ENCODE data around the gene SOAT2.
"Not testable (repeated sequence)": the region's sequence is repeated elsewhere in the genome, so short reads cannot be mapped to it uniquely, and the experiment has no call there.

Gene SOAT2

GRCh38 chr12:53079226-53080117 lies 23.8 kb upstream of the SOAT2 start, which contains the start of gene SPRYD3:
TSS of gene SPRYD3 (minus strand) at chr12:53079390. CDS start at chr12:53079333, 57 bp downstream.
- peak; percentile 93 to 94 for DNase-seq (ENCODE audit: extremely low read depth in 1 of 2, low read depth in 1 of 2)

- DNase-seq (ENCODE audit: extremely low read depth in 1 of 2, low read depth in 1 of 2): no peak
Observed at GRCh38 chr12:53082637-53083175, 20.6 kb upstream of the SOAT2 start.

- no peak for DNase-seq (ENCODE audit: extremely low read depth in 1 of 2, low read depth in 1 of 2)
Observed at GRCh38 chr12:53086361-53086760, 16.9 kb upstream of the SOAT2 start.

GRCh38 chr12:53090105-53090504 lies 13.2 kb upstream of the SOAT2 start:
- no peak for DNase-seq (ENCODE audit: extremely low read depth in 1 of 2, low read depth in 1 of 2)

GRCh38 chr12:53090554-53090953 lies 12.7 kb upstream of the SOAT2 start:
- no peak for DNase-seq (ENCODE audit: extremely low read depth in 1 of 2, low read depth in 1 of 2)

- DNase-seq (ENCODE audit: extremely low read depth in 1 of 2, low read depth in 1 of 2): no peak
Observed at GRCh38 chr12:53091756-53092155, 11.5 kb upstream of the SOAT2 start.

GRCh38 chr12:53093777-53094393 lies 9.4 kb upstream of the SOAT2 start:
- no peak for DNase-seq (ENCODE audit: extremely low read depth in 1 of 2, low read depth in 1 of 2)

GRCh38 chr12:53094394-53094787 lies 8.9 kb upstream of the SOAT2 start:
- DNase-seq (ENCODE audit: extremely low read depth in 1 of 2, low read depth in 1 of 2): no peak

GRCh38 chr12:53094796-53095595 lies 8.3 kb upstream of the SOAT2 start:
- not testable (repeated sequence) for DNase-seq (ENCODE audit: extremely low read depth in 1 of 2, low read depth in 1 of 2)

- DNase-seq (ENCODE audit: extremely low read depth in 1 of 2, low read depth in 1 of 2): not testable (repeated sequence)
Observed at GRCh38 chr12:53095596-53095895, 7.7 kb upstream of the SOAT2 start.

- DNase-seq (ENCODE audit: extremely low read depth in 1 of 2, low read depth in 1 of 2): no peak
Observed at GRCh38 chr12:53096089-53096741, 7.1 kb upstream of the SOAT2 start.

GRCh38 chr12:53096759-53097158 lies 6.5 kb upstream of the SOAT2 start:
- DNase-seq (ENCODE audit: extremely low read depth in 1 of 2, low read depth in 1 of 2): no peak

- DNase-seq (ENCODE audit: extremely low read depth in 1 of 2, low read depth in 1 of 2): no peak
Observed at GRCh38 chr12:53097207-53097563, 6.1 kb upstream of the SOAT2 start.

- peak; percentile 39 to 46 for DNase-seq (ENCODE audit: extremely low read depth in 1 of 2, low read depth in 1 of 2)
Observed at GRCh38 chr12:53097564-53098353, 5.5 kb upstream of the SOAT2 start, which contains the start of gene IGFBP6. TSS of gene IGFBP6 (plus strand) at chr12:53097667. CDS start at chr12:53097718, 51 bp downstream.

- DNase-seq (ENCODE audit: extremely low read depth in 1 of 2, low read depth in 1 of 2): peak; percentile 19 to 53
Observed at GRCh38 chr12:53098354-53098981, 4.8 kb upstream of the SOAT2 start.

- peak; percentile 77 to 88 for DNase-seq (ENCODE audit: extremely low read depth in 1 of 2, low read depth in 1 of 2)
Observed at GRCh38 chr12:53099071-53099882, 4.0 kb upstream of the SOAT2 start.

GRCh38 chr12:53100466-53101151 lies 2.7 kb upstream of the SOAT2 start:
- DNase-seq (ENCODE audit: extremely low read depth in 1 of 2, low read depth in 1 of 2): no peak

- DNase-seq (ENCODE audit: extremely low read depth in 1 of 2, low read depth in 1 of 2): no peak
Observed at GRCh38 chr12:53101266-53101665, 2.0 kb upstream of the SOAT2 start.

Data from stimulated activated CD8-positive, alpha-beta memory T cell treated with anti-CD3 and anti-CD28 coated beads, Interleukin-7, amount 100 ng/mL, for 48 hours (primary cell).